ENCODE data around the gene RBM7. TPM values are rescaled to one million over a fixed set of nuclear protein-coding genes. Genes with fewer than 3 reads are reported as not detected.

RBM7 gene
- total RNA-seq (2021) (37.0 and 41.1 TPM in 2 replicates), Bru-seq, nascent RNA (percentile 91 among the genes with signal in this experiment), BruChase-seq, experiment 1, labeled RNA remaining after a 2-hour chase (percentile 97 among the genes with signal in this experiment), BruChase-seq, experiment 2, labeled RNA remaining after a 6-hour chase (percentile 87 among the genes with signal in this experiment)
- long read RNA-seq, full-length matches to known transcripts = 110 of 111 reads
- long read RNA-seq, partial matches to known transcripts = 1 of 111 reads
- long read RNA-seq, other reads (novel, unspliced or antisense) = 0 of 111 reads

- intact Hi-C loops (cut with micrococcal nuclease; ENCODE audit: unreplicated experiment) = loop anchor here (5.0 kb wide), 1 partner anchor 37 kb away; the partner anchor contains the start of gene REXO2
- POLR2A ChIA-PET (ENCODE audit: low non-redundant PET) = interaction anchor here (0.8 kb wide), 1 partner anchor 30 kb away, joined by 3 read pairs; no protein-coding TSS in a partner anchor
- Histone ChIP-seq H3K27ac (ENCODE audit: low read depth, low read length, poor library complexity, severe bottlenecking) (peak within 1 kb of the TSS; percentile 95), H3K4me1 (ENCODE audit: insufficient read depth, low read length, poor library complexity, severe bottlenecking) (peaks cover 12% of the 10 kb centered on the region), H3K4me3 (ENCODE audit: low read depth, low read length, poor library complexity, severe bottlenecking) (peak within 1 kb of the TSS; percentile 73), H3K36me3 (ENCODE audit: insufficient read depth, low read length, poor library complexity, severe bottlenecking) (peaks cover 17% of the 10 kb centered on the region), H3K27me3 (replicated peaks; ENCODE audit: insufficient read depth, low read depth, low read length, poor library complexity) (no peaks in the 10 kb centered on the region), H3K9me3 (ENCODE audit: low read depth, low read length, poor library complexity, severe bottlenecking) (no peaks in the 10 kb centered on the region)
- no TSS peak for BruUV-seq (replicated peaks)
- CTCF ChIA-PET = interaction anchor here (0.5 kb wide), 1 partner anchor 286 kb away, joined by 3 read pairs; no protein-coding TSS in a partner anchor
- TF ChIP-seq CTCF (conservative IDR thresholded peaks at IDR 0.05; ENCODE audit: low read depth, low read length) = peak; percentile 35; the same call in 1 of the 2 replicates
- no peak for TF ChIP-seq EZH2 (IDR thresholded peaks at IDR 0.05; ENCODE audit: borderline replicate concordance, low read depth, low read length, poor library complexity, severe bottlenecking)
- DNase-seq (ENCODE audit: low spot score) = peak; percentile 99
Observed at GRCh38 chr11:114400216-114400914, at the start of gene RBM7, which contains the start of gene C11orf71. Gene RBM7, plus strand, starts transcription at chr11:114400666. Its CDS starts 6 bp downstream, at chr11:114400672. Gene C11orf71, minus strand, starts transcription at chr11:114400511. Its CDS starts 180 bp downstream, at chr11:114400331.

GRCh38 chr11:114353443-114353842, 47.0 kb upstream of the RBM7 start:
- Histone ChIP-seq H3K27me3 (replicated peaks; ENCODE audit: insufficient read depth, low read depth, low read length, poor library complexity) (no peaks in the 10 kb centered on the region), H3K9me3 (ENCODE audit: low read depth, low read length, poor library complexity, severe bottlenecking) (no peaks in the 10 kb centered on the region), H3K36me3 (ENCODE audit: insufficient read depth, low read length, poor library complexity, severe bottlenecking) (no peaks in the 10 kb centered on the region), H3K4me3 (ENCODE audit: low read depth, low read length, poor library complexity, severe bottlenecking) (no peak overlapping the region), H3K4me1 (ENCODE audit: insufficient read depth, low read length, poor library complexity, severe bottlenecking) (no peaks in the 10 kb centered on the region), H3K27ac (ENCODE audit: low read depth, low read length, poor library complexity, severe bottlenecking) (no peak overlapping the region)
- intact Hi-C loops (cut with micrococcal nuclease; ENCODE audit: unreplicated experiment) = no loop called here
- CTCF ChIA-PET = no interaction called here
- TF ChIP-seq EZH2 (IDR thresholded peaks at IDR 0.05; ENCODE audit: borderline replicate concordance, low read depth, low read length, poor library complexity, severe bottlenecking) (no peak), CTCF (conservative IDR thresholded peaks at IDR 0.05; ENCODE audit: low read depth, low read length) (no peak)
- DNase-seq (ENCODE audit: low spot score) = no peak
- POLR2A ChIA-PET (ENCODE audit: low non-redundant PET) = no interaction called here
- no TSS peak for BruUV-seq (replicated peaks)

DNA sequence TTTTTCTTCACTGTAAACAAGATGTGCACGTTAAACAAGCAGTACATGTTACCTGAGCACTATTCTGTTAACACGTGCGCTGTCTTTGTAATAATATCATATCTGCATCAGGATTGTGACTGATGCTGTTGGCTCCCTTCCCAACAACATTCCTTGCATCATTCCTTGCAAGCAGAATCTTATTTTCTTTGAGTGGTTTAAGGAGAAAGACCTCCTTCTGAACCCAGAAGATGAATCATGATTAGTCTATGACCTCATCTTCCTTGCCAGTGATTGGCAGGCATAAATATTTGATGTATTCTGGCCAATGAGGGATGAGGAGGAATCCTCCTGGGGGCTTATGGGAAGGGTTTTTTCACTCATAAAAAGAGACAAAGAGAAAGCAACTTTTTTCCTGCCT, 46.4 kb upstream of the RBM7 start:
- ChIA-PET POLR2A (ENCODE audit: low non-redundant PET) (no interaction called here), CTCF (no interaction called here)
- Histone ChIP-seq H3K27ac (ENCODE audit: low read depth, low read length, poor library complexity, severe bottlenecking) (no peak overlapping the region), H3K36me3 (ENCODE audit: insufficient read depth, low read length, poor library complexity, severe bottlenecking) (no peaks in the 10 kb centered on the region), H3K4me3 (ENCODE audit: low read depth, low read length, poor library complexity, severe bottlenecking) (no peak overlapping the region), H3K9me3 (ENCODE audit: low read depth, low read length, poor library complexity, severe bottlenecking) (no peaks in the 10 kb centered on the region), H3K4me1 (ENCODE audit: insufficient read depth, low read length, poor library complexity, severe bottlenecking) (no peaks in the 10 kb centered on the region), H3K27me3 (replicated peaks; ENCODE audit: insufficient read depth, low read depth, low read length, poor library complexity) (no peaks in the 10 kb centered on the region)
- intact Hi-C loops (cut with micrococcal nuclease; ENCODE audit: unreplicated experiment) = no loop called here
- DNase-seq (ENCODE audit: low spot score) = peak; percentile 70
- BruUV-seq (replicated peaks) = no TSS peak
- no peak for TF ChIP-seq CTCF (conservative IDR thresholded peaks at IDR 0.05; ENCODE audit: low read depth, low read length)
- no peak for TF ChIP-seq EZH2 (IDR thresholded peaks at IDR 0.05; ENCODE audit: borderline replicate concordance, low read depth, low read length, poor library complexity, severe bottlenecking)
